HepG2 (cell line): ENCODE data around the gene KCNAB1.

Experiments
- CHD4 ChIP-seq: fragments of 200-600 bp; sonication (generic); IDR thresholded peaks from 2 replicates; pipeline ENCODE4 v1.7.0; 2017; ENCODE audit warnings: mild to moderate bottlenecking, low read length, borderline replicate concordance
- EEA1 ChIP-seq: sonication (generic); formaldehyde crosslinking; IDR thresholded peaks from 2 replicates; pipeline ENCODE4 v1.5.1; 2020; ENCODE audit warnings: mild to moderate bottlenecking, missing genetic modification reagents, borderline replicate concordance
- FOXK2 ChIP-seq: fragments of 450-650 bp; IDR thresholded peaks from 2 replicates; pipeline ENCODE4 v1.6.1; 2016
- JUN ChIP-seq: sonication (generic); formaldehyde crosslinking; IDR thresholded peaks from 2 replicates; pipeline ENCODE4 v1.4.0; 2020; ENCODE audit warnings: mild to moderate bottlenecking, missing genetic modification reagents
- RAD21 ChIP-seq: fragments of 450-650 bp; formaldehyde crosslinking; IDR thresholded peaks from 2 replicates; pipeline ENCODE4 v1.5.0; 2020; ENCODE audit warnings: mild to moderate bottlenecking
- RFX5 ChIP-seq: IDR thresholded peaks from 2 replicates; pipeline ENCODE4 v1.6.1; 2011; ENCODE audit warnings: low read depth, low read length, improper control_type of control experiment
- SIN3A ChIP-seq: IDR thresholded peaks from 2 replicates; pipeline ENCODE4 v1.6.1; 2011; ENCODE audit warnings: low read depth, mild to moderate bottlenecking, control low read depth, low read length, borderline replicate concordance
- TBP ChIP-seq: sonication (generic); formaldehyde crosslinking; IDR thresholded peaks from 2 replicates; pipeline ENCODE4 v1.5.0; 2020; ENCODE audit warnings: missing genetic modification reagents
- TCF7 ChIP-seq: sonication (generic); IDR thresholded peaks from 2 replicates; pipeline ENCODE4 v1.6.1; 2016; ENCODE audit warnings: antibody characterized with exemption, low read depth
- TOE1 ChIP-seq: sonication (generic); formaldehyde crosslinking; IDR thresholded peaks from 2 replicates; pipeline ENCODE4 v1.4.0; 2020; ENCODE audit warnings: mild to moderate bottlenecking, missing genetic modification reagents
- ZNF724P ChIP-seq: sonication (generic); formaldehyde crosslinking; IDR thresholded peaks from 2 replicates; pipeline ENCODE4 v1.8.0; 2022; ENCODE audit warnings: missing genetic modification reagents, borderline replicate concordance
- TF ChIP-seq, protein P1 (sequence below): sonication (generic); formaldehyde crosslinking; IDR thresholded peaks from 2 replicates; pipeline ENCODE4 v1.5.0; 2020; ENCODE audit warnings: mild to moderate bottlenecking, missing genetic modification reagents, moderate library complexity

DNA sequence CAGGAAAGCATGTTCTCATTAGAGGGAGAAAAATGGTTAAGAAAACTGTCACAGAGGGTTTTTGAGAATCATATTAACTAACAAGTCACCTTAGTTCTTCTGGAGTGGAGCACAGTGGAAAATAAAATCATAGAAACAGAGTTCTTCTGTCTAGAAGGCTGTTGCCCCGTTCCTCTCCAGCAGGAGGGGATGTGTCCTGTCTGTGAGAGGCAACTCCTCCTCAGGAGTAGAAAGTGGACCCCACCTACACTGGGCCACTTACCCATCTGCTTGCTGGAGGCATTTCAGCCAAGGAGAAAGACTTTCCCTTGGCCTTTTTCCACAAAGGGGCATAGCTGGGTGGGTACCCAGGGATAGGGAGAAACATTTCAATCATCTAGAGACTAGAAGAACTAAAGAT lies 327.9 kb downstream of the KCNAB1 start:
- TF ChIP-seq, protein P1, sequence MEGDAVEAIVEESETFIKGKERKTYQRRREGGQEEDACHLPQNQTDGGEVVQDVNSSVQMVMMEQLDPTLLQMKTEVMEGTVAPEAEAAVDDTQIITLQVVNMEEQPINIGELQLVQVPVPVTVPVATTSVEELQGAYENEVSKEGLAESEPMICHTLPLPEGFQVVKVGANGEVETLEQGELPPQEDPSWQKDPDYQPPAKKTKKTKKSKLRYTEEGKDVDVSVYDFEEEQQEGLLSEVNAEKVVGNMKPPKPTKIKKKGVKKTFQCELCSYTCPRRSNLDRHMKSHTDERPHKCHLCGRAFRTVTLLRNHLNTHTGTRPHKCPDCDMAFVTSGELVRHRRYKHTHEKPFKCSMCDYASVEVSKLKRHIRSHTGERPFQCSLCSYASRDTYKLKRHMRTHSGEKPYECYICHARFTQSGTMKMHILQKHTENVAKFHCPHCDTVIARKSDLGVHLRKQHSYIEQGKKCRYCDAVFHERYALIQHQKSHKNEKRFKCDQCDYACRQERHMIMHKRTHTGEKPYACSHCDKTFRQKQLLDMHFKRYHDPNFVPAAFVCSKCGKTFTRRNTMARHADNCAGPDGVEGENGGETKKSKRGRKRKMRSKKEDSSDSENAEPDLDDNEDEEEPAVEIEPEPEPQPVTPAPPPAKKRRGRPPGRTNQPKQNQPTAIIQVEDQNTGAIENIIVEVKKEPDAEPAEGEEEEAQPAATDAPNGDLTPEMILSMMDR (CRISPR knock-in tag), result peak; percentile 37
- TF ChIP-seq JUN, result no peak
- TF ChIP-seq TOE1, result no peak
- TF ChIP-seq TBP (CRISPR knock-in tag), result no peak
- TF ChIP-seq CHD4, result no peak
- TF ChIP-seq TCF7, result no peak
- no peak for TF ChIP-seq FOXK2
- TF ChIP-seq RAD21 (CRISPR knock-in tag), result no peak
- no peak for TF ChIP-seq ZNF724P
- no peak for TF ChIP-seq EEA1
- TF ChIP-seq RFX5, result no peak
- TF ChIP-seq SIN3A, result no peak
